Right renal pelvis (tissue), 4 donors: ENCODE results near the gene SH3BGRL. TPM values are rescaled to one million over a fixed set of nuclear protein-coding genes. Genes with fewer than 3 reads are reported as not detected.
"Not testable (repeated sequence)": the region's sequence is repeated elsewhere in the genome, so short reads cannot be mapped to it uniquely, and the experiment has no call there.

Source experiments
- DNase-seq, 4 donors: peaks; one replicate each; pipeline ENCODE4 v3.0.0-alpha.2; 2013; ENCODE audit warnings: low read depth in 4 of 4, low spot score in 3 of 4, missing footprints in 1 of 4
- polyA plus RNA-seq, 4 donors: library from polyadenylated mRNA; unstranded; fragments of 120-200 nt; gene quantifications; one replicate each; pipeline ENCODE4 v1.2.1, GENCODE V29; 2013; ENCODE audit not compliant: insufficient read length in 4 of 4

SH3BGRL gene
- polyA plus RNA-seq, 4 donors: 202 to 267 (median 255) TPM

DNA sequence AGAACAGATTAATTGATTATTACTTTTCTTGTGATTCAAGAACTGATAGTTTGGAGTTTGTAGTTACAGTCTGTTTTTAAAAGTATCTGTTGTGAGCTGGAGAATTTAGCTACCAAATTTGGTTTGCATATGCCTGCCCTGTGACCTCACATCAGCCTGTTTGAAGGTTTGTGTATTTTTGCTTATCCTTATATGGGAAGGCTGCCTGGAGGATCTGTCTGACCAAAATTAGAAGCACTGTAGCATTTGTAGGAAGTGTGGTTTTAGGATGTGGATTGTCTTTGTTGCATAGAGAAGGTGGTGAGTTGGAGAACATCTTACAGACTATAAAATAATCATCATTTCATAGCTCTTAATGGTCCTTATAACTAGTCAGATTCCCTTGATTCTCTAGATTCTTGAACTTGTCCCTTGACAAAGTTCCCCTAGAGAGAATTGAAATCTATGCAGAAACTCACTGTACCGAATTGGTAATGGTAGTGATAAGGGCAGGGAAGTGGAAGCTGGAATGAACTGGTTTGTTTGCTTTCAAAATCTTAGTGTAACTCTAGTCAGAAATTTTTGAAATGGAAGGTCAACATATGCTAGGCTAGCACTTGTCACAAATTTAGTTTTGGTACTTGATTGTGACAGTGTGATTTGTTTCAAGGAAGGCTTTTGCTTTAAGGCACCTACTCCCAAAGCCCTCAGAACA is 57.3 kb downstream of the SH3BGRL start:
- peak in 1 of 4 donors; percentile 5 for DNase-seq

- no peak for DNase-seq
Measured at GRCh38 chrX:81259714-81260395, 58.0 kb downstream of the SH3BGRL start.

GRCh38 chrX:81261576-81261975 is 59.7 kb downstream of the SH3BGRL start:
- no peak for DNase-seq

GRCh38 chrX:81263059-81263458 is 61.2 kb downstream of the SH3BGRL start:
- DNase-seq: no peak

- no peak for DNase-seq
Measured at GRCh38 chrX:81278616-81279015, 76.7 kb downstream of the SH3BGRL start.

GRCh38 chrX:81280148-81280547 is 78.2 kb downstream of the SH3BGRL start:
- no peak for DNase-seq

- no peak for DNase-seq
Measured at GRCh38 chrX:81286075-81286474, 84.2 kb downstream of the SH3BGRL start.

DNA sequence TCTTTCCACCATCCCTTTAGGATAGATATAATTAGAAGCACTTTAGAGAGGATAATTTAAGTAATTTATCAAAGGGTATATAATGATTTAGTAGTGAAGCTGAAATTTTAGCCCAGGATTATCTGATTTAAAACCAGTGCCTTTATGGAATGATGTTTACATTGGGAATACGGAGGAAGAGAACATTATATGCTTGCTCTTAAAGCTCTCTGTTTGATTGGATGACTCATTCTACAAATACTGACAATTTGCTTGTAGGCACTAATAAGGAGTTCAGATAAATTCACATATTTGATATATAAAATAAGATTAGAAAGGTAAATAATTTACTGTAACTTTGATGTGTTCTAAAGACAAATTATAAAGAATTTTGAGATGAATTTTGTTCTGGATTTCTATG is 84.7 kb downstream of the SH3BGRL start:
- no peak for DNase-seq

- no peak for DNase-seq
Measured at GRCh38 chrX:81291996-81292395, 90.1 kb downstream of the SH3BGRL start.

DNA sequence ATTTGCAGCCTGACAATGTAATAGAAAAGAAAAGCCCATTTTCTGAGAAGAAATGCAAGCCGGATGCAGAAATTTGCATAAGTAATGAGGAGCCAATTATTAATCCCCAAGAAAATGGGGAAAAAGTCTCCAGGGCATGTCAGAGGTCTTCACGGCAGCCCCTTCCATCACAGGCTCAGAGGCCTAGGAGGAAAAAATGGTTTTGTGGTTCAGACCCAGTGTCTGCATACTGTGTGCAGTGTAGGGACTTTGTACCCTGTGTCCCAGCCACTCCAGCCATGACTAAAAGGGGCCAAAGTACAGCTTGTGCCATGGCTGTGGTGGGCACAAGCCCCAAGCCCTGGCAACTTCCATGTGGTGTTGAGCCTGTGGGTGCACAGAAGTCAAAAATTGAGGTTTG is 92.2 kb downstream of the SH3BGRL start:
- no peak for DNase-seq

DNA sequence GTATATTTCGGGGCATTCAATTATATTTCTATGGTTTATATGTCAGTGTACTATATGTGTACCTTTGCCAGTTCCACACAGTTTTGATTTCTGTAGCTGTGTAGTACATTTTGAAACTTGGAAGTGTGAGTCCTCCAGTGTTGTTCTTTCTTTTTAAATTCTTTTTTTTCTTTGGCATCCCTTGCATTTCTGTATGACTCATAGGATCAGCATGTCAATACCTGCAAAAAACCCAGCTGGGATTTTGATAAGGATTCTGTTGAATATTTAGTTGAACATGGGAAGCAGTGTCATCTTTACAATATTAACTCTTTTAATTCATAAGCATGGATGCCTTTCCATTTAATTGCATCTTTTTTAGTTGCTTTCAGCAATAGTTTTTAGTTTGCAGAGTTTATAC is 100.0 kb downstream of the SH3BGRL start:
- no peak for DNase-seq

DNA sequence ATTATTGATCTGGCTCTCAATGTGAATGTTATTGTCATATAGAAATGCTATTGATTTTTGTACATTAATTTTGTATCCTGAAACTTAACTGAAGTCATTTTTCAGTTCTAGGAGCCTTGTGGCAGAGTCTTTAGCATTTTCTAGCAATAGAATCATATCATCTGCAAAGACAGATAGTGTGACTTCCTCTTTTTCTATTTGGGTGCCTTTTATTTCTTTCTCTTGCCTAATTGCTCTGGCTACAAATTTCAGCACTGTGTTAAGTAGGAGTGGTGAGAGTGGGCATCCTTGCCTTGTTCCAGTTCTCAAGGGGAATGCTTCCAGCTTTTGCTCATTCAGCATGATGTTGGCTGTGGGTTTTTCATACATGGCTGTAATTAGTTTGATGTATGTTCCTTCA is 102.7 kb downstream of the SH3BGRL start:
- DNase-seq: no peak

DNA sequence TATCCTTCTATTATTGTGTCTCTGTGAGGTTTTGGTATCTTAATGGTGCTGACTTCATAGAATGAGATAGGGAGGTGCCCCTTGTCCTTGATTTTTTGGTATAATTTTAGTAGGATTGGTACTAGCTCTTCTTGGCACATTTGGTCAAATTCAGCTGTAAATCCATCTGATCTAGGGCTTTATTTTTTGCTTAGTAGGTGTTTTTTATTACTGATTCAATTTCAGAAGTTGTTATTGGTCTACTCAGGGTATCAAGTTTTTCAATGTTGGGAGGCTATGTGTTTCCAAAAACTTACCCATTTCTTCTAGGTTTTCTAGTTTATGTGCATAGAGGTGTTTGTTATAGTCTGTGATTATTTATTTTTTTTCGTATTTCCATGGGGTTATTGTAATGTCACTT is 103.3 kb downstream of the SH3BGRL start:
- no peak for DNase-seq

DNA sequence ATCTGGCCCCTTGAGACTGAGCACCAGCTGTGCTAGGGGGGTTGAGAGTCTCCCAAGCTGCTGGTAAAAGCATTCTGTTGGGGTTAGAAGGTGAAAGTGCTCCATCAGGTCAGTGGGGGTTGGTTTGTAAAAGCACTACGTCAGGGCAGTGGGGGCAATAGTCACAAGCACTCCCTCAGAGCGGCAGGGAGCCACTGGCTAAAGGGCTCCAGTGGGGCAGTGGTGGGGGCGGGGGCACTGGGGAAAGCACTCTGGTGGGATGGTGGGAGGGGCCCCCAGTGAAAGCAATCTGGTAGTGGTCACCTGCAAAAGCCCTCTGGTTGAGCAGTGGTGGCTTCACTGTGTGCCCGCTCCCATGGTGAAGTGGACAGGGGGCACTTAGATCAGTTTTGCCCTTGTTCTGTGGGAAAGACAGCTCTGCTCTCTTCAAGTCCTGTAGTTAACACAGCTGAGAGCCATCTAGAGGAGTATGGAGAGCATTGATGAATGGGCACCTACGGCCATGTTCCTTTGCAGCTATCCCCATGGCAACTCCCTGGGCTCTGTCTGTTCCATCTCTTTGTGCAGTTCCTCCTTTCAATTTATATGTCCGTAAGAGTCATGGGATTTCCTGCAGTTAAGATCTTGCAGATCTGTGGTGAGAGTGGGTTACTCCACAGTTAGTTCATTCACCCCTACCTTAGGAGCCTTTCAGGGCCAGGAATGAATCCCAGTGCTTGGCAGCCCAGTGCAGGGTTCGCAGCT is 106.4 kb downstream of the SH3BGRL start:
- no peak for DNase-seq

GRCh38 chrX:81316163-81316562 is 114.3 kb downstream of the SH3BGRL start:
- DNase-seq: no peak

- not testable (repeated sequence) for DNase-seq
Measured at GRCh38 chrX:81331653-81332052, 129.8 kb downstream of the SH3BGRL start.

DNA sequence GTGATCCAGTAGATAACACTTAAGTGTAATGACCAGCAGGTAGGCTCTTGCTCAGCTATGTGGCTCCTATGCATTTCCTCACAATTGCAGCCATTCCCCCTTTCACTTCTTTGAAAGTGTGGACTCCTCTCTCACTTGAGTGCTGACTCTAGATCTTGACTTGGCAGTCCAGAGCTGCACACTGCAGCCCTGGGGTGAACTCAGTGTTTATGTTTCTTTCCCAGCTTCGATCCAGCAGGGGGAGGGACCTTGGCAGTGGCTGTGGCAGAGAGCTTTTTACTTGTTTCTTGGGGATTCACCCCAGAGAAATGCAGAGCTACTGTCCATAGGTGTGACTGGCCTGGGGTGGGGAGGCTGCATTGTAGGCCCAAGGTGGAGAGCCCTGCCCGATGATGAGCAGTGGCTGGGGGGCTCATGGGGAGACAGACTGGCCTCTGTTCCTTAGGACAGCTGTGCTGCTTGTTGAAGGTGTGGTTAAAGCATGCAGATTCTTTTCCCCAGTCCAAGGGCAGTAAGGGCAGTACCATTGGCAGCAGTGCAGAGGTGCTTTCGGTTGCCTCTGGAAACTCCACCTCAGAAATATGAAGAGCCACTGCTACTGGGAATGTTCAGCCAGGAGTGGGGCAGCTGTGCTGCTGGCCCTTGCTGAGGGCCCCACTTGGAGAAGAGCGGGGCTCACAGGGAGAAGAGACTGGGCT is 134.7 kb downstream of the SH3BGRL start:
- DNase-seq: no peak

GRCh38 chrX:81337805-81338204 is 135.9 kb downstream of the SH3BGRL start:
- no peak for DNase-seq

DNA sequence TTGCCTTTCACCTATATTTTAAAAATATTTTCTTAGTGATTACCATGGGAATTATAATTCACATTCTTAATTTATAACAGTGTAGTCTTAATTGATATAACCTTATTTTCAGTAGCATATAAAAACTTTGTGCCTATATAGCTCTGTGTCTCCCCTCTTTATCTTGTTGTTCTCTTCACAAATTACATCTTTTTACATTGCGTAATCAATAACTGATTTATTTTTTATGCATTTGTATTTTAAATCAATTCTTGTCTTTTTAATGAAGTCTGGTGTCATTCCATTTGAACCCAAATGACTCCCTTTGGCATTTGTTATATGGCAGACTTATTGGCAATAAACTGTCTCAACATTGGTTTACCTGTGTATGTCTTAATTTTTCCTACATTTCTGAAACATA is 137.0 kb downstream of the SH3BGRL start:
- DNase-seq: no peak

GRCh38 chrX:81345296-81345695 is 143.4 kb downstream of the SH3BGRL start:
- DNase-seq: not testable (repeated sequence)
